ENCODE measurements around the gene PASK. TPM values are rescaled to one million over a fixed set of nuclear protein-coding genes. Genes with fewer than 3 reads are reported as not detected.

PASK gene
- total and polyA plus RNA-seq, 8 donors = 0.58 to 56.7 (median 5.9) TPM

DNA sequence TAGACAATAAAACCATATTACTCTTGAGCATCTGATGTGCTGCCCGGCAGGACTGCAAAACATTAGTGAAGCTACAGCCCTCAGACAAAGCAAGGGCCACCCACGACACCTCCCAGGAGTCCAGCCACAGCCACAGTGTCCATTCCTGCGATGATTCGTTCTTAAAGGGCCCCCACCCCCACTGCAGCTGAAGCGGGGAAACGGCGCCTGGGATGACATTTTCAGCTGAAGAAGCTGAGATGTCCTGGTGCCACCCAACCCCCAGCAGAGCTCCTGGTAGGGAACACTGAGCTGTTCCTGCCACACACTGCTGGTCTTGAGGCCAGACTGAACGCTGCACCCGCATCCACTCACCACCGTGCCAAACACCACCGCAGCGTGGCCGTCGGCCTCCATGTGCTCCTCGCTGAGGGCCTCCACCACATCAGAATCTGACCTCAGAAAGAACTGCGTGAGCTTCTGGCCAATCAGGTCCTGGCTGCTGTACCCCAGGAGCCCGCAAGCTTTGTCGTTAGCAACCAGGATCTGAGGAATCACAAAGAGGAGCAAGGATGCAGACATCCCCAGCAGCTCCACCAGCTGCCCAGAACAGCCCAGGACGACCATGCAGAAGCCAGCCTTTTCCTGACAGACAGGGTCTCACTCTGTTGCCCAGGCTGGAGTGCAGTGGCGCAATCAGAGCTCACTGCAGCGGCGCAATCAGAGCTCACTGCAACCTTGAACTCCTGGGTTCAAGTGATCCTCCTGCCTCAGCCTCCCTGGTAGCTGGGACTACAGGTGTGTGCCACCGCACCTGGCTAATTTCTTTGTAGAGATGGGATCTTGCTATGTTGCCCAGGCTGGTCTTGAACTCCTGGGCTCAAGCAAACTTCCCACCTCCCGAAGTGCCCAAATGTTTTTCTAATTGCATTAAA, 9.5 kb downstream of the PASK start:
- Histone ChIP-seq H3K4me1 (no peaks in the 10 kb centered on the region), H3K27me3 (no peaks in the 10 kb centered on the region), H3K9me3 (no peaks in the 10 kb centered on the region), H3K27ac (no peak overlapping the region), H3K4me3 (no peak overlapping the region), H3K36me3 (peaks cover 2 to 68% (median 52%) of the 10 kb centered on the region in 4 donors)
- TF ChIP-seq EP300 (IDR thresholded peaks at IDR 0.05) (no peak), POLR2AphosphoS5 (IDR thresholded peaks at IDR 0.05) (no peak), POLR2A (IDR thresholded peaks at IDR 0.05) (no peak)
- TF ChIP-seq, protein P1, sequence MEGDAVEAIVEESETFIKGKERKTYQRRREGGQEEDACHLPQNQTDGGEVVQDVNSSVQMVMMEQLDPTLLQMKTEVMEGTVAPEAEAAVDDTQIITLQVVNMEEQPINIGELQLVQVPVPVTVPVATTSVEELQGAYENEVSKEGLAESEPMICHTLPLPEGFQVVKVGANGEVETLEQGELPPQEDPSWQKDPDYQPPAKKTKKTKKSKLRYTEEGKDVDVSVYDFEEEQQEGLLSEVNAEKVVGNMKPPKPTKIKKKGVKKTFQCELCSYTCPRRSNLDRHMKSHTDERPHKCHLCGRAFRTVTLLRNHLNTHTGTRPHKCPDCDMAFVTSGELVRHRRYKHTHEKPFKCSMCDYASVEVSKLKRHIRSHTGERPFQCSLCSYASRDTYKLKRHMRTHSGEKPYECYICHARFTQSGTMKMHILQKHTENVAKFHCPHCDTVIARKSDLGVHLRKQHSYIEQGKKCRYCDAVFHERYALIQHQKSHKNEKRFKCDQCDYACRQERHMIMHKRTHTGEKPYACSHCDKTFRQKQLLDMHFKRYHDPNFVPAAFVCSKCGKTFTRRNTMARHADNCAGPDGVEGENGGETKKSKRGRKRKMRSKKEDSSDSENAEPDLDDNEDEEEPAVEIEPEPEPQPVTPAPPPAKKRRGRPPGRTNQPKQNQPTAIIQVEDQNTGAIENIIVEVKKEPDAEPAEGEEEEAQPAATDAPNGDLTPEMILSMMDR (IDR thresholded peaks at IDR 0.05) = no peak
- DNase-seq = no peak
- intact Hi-C loops (cut with DNase I; ENCODE audit: low total_unique reads) = no loop called here
- 92 to 97% (median 95%) methylated on average over 13 to 24 of the region's 24 CpGs for WGBS, 5 donors

GRCh38 chr2:241138471-241138870, 10.8 kb downstream of the PASK start:
- Histone ChIP-seq H3K4me1 (no peaks in the 10 kb centered on the region), H3K4me3 (no peak overlapping the region), H3K27ac (no peak overlapping the region), H3K27me3 (no peaks in the 10 kb centered on the region), H3K9me3 (no peaks in the 10 kb centered on the region), H3K36me3 (peaks cover 2 to 68% (median 55%) of the 10 kb centered on the region in 4 donors)
- intact Hi-C loops (cut with DNase I; ENCODE audit: low total_unique reads) = no loop called here
- no peak for DNase-seq
- WGBS, 5 donors = 95 to 98% (median 97%) methylated on average over 15 to 16 of the region's 16 CpGs
- TF ChIP-seq POLR2AphosphoS5 (IDR thresholded peaks at IDR 0.05) (no peak), EP300 (IDR thresholded peaks at IDR 0.05) (no peak), POLR2A (IDR thresholded peaks at IDR 0.05) (no peak)
- TF ChIP-seq, protein P1 (IDR thresholded peaks at IDR 0.05) = no peak

- Histone ChIP-seq H3K27ac (no peak overlapping the region), H3K4me1 (no peaks in the 10 kb centered on the region), H3K27me3 (no peaks in the 10 kb centered on the region), H3K4me3 (no peak overlapping the region), H3K36me3 (peaks cover 2 to 66% (median 56%) of the 10 kb centered on the region in 4 donors), H3K9me3 (no peaks in the 10 kb centered on the region)
- intact Hi-C loops (cut with DNase I; ENCODE audit: low total_unique reads) = no loop called here
- DNase-seq = no peak
- TF ChIP-seq, protein P1 (IDR thresholded peaks at IDR 0.05) = no peak
- no peak for TF ChIP-seq POLR2A (IDR thresholded peaks at IDR 0.05)
- TF ChIP-seq EP300 (IDR thresholded peaks at IDR 0.05) = no peak
- TF ChIP-seq POLR2AphosphoS5 (IDR thresholded peaks at IDR 0.05) = no peak
- 90 to 94% (median 92%) methylated on average over 17 to 24 of the region's 24 CpGs for WGBS, 5 donors
Observed at GRCh38 chr2:241137276-241138190, 11.7 kb downstream of the PASK start.

GRCh38 chr2:241136661-241137260, 12.5 kb downstream of the PASK start:
- Histone ChIP-seq H3K36me3 (peaks cover 0 to 62% (median 50%) of the 10 kb centered on the region in 4 donors), H3K4me1 (no peaks in the 10 kb centered on the region)
- no peak for DNase-seq

More at GRCh38 chr2:241136661-241137260, 12.5 kb downstream of the PASK start:
- TF ChIP-seq POLR2AphosphoS5 (IDR thresholded peaks at IDR 0.05) (no peak), EP300 (IDR thresholded peaks at IDR 0.05) (no peak), POLR2A (IDR thresholded peaks at IDR 0.05) (no peak)
- TF ChIP-seq, protein P1 (IDR thresholded peaks at IDR 0.05) = no peak
- intact Hi-C loops (cut with DNase I; ENCODE audit: low total_unique reads) = no loop called here
- WGBS, 5 donors = 94 to 97% (median 97%) methylated on average over 13 to 25 of the region's 25 CpGs
- Histone ChIP-seq H3K27ac (no peak overlapping the region), H3K27me3 (no peaks in the 10 kb centered on the region), H3K9me3 (no peaks in the 10 kb centered on the region), H3K4me3 (no peak overlapping the region)
